GM12872 (cell line): ENCODE data around the gene ADAMTS6.

Experiments used
- TF ChIP-seq, protein P1 (sequence below): IDR thresholded peaks from 3 replicates; pipeline ENCODE4 v1.5.1; 2011; ENCODE audit warnings: low read depth, mild to moderate bottlenecking, low read length, moderate library complexity; ENCODE audit not compliant: insufficient read depth

Gene ADAMTS6

GRCh38 chr5:65489119-65489518, 7.4 kb upstream of the ADAMTS6 start:
- TF ChIP-seq, protein P1, sequence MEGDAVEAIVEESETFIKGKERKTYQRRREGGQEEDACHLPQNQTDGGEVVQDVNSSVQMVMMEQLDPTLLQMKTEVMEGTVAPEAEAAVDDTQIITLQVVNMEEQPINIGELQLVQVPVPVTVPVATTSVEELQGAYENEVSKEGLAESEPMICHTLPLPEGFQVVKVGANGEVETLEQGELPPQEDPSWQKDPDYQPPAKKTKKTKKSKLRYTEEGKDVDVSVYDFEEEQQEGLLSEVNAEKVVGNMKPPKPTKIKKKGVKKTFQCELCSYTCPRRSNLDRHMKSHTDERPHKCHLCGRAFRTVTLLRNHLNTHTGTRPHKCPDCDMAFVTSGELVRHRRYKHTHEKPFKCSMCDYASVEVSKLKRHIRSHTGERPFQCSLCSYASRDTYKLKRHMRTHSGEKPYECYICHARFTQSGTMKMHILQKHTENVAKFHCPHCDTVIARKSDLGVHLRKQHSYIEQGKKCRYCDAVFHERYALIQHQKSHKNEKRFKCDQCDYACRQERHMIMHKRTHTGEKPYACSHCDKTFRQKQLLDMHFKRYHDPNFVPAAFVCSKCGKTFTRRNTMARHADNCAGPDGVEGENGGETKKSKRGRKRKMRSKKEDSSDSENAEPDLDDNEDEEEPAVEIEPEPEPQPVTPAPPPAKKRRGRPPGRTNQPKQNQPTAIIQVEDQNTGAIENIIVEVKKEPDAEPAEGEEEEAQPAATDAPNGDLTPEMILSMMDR, result no peak

DNA sequence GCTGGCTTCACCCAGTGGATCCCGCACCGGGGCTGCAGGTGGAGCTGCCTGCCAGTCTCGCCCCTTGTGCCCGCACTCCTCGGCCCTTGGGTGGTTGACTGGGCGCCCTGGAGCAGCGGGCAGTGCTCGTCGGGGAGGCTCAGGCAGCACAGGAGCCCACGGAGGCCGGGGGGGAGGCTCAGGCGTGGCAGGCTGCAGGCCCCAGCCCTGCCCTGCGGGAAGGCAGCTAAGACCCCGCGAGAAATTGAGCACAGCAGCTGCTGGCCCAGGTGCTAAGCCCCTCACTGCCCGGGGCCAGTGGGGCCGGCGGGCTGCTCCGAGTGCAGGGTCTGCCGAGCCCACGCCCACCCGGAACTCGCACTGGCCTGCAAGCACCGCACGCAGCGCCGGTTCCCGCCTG, 3.7 kb upstream of the ADAMTS6 start:
- TF ChIP-seq, protein P1, result no peak

DNA sequence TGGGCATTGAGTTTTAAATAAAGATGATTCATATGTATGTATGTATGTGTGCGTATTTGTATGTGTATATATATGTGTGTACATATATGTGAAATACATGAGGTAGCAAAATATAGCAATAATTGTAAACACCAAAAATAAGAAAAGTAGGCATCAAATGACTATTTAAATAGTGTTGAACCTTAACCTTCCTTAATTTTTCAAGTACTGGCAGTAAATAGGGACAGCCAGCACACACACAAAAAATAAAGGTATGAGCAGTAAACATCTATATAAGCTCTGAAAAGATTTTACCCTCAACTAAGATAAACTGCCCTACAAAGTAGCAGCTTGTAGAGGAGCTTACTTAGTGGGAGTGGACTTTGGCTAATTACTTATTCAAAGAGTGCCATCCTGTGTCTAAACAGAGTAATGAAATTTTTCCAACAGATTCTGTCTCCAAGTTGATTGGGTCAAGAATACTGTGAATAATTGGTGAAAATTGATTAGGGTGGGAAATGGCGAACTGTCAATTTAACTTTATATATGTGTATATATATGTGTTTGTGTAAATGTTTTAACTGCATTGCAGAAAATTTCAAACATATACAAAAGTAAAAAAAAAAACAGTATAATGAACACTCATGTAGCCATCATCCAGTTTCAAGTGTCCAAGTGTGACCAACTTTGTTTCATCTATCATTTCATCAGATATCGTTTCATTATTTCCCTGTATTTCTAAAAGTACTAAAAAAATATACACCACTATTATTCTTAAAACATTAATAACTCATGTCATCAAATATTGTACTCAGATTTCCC, 2.0 kb upstream of the ADAMTS6 start:
- TF ChIP-seq, protein P1, result 0 out of 3 replicates have a peak, but pooled peaks have one; percentile 29

GRCh38 chr5:65482736-65483545, 1.2 kb upstream of the ADAMTS6 start:
- TF ChIP-seq, protein P1, result no peak

GRCh38 chr5:65482296-65482735, 596 bp upstream of the ADAMTS6 start:
- TF ChIP-seq, protein P1, result no peak

- TF ChIP-seq, protein P1, result no peak
Measured at GRCh38 chr5:65481171-65481581, 544 bp downstream of the ADAMTS6 start.

GRCh38 chr5:65480306-65480865, 1.3 kb downstream of the ADAMTS6 start:
- TF ChIP-seq, protein P1, result peak; percentile 18; the same call in 1 of the 3 replicates
